HepG2 (cell line): ENCODE measurements around the gene LSR.

ENCODE experiments used
- CBFB ChIP-seq: sonication (generic); formaldehyde crosslinking; IDR thresholded peaks from 2 replicates; pipeline ENCODE4 v1.4.0; 2020; ENCODE audit warnings: missing genetic modification reagents
- CBX2 ChIP-seq, 2 experiments: fragments of 200-600 bp in 1 of 2; sonication (generic); formaldehyde crosslinking in 1 of 2; IDR thresholded peaks; 2 replicates each; pipeline versions ENCODE4 v1.7.0 to v1.8.1; 2018 to 2022; ENCODE audit warnings: low read depth in 2 of 2, low read length in 1 of 2, mild to moderate bottlenecking in 1 of 2, missing genetic modification reagents in 1 of 2
- CTCF ChIP-seq: sonication (generic); formaldehyde crosslinking; IDR thresholded peaks from 2 replicates; pipeline ENCODE4 v1.5.0; 2020; ENCODE audit warnings: mild to moderate bottlenecking, missing genetic modification reagents, moderate library complexity
- ELF1 ChIP-seq: sonication (generic); formaldehyde crosslinking; IDR thresholded peaks from 2 replicates; pipeline ENCODE4 v1.4.0; 2020; ENCODE audit warnings: missing genetic modification reagents
- EZH2 ChIP-seq: conservative IDR thresholded peaks from 2 replicates; pipeline ENCODE4 v1.6.1; 2012; ENCODE audit warnings: mild to moderate bottlenecking, low read depth, low read length, moderate library complexity
- POLR2A ChIP-seq, 2 experiments: IDR thresholded peaks; 2 replicates each; pipeline ENCODE4 v1.6.1; 2011; ENCODE audit warnings: low read depth in 2 of 2, low read length in 2 of 2, mild to moderate bottlenecking in 1 of 2, moderate library complexity in 1 of 2; ENCODE audit not compliant: insufficient read depth in 1 of 2
- RORA ChIP-seq: sonication (generic); formaldehyde crosslinking; IDR thresholded peaks from 2 replicates; pipeline ENCODE4 v1.5.0; 2020; ENCODE audit warnings: mild to moderate bottlenecking, missing genetic modification reagents, moderate library complexity
- ZNF121 ChIP-seq: sonication (generic); formaldehyde crosslinking; IDR thresholded peaks from 2 replicates; pipeline ENCODE4 v1.5.0; 2020; ENCODE audit warnings: mild to moderate bottlenecking, missing genetic modification reagents

- TF ChIP-seq POLR2A (IDR thresholded peaks at IDR 0.05; ENCODE audit: insufficient read depth in 1 of 2, low read depth in 2 of 2, low read length in 2 of 2) (no peak), ELF1 (CRISPR knock-in tag) (no peak), CBFB (CRISPR knock-in tag) (no peak), RORA (CRISPR knock-in tag) (no peak), ZNF121 (no peak), CBX2 (IDR thresholded peaks at IDR 0.05; ENCODE audit: low read depth, low read length) (no peak), CBX2 (CRISPR knock-in tag; IDR thresholded peaks at IDR 0.05; ENCODE audit: low read depth) (no peak), EZH2 (no peak), CTCF (CRISPR knock-in tag) (no peak)
These were observed 15.9 kb upstream of the LSR start for GRCh38 chr19:35232912-35233311.
